GM12865 (cell line): ENCODE results near the gene UMODL1.

Experiments used
- DNase-seq: peaks from one replicate; pipeline ENCODE4 v3.0.0; 2010; ENCODE audit warnings: low read depth
- H3K4me3 ChIP-seq: 2 replicates; pipeline ENCODE4 v1.5.1; 2011; ENCODE audit warnings: mild to moderate bottlenecking, low read depth, low read length, control low read depth
- CTCF ChIP-seq: IDR thresholded peaks from 2 replicates; pipeline ENCODE4 v1.5.1; 2011; ENCODE audit warnings: low read length, control low read depth, low read depth, inconsistent platforms; ENCODE audit not compliant: insufficient read depth; ENCODE audit errors: missing control alignments

The UMODL1 gene

GRCh38 chr21:42071146-42071737 lies at the start of gene UMODL1:
TSS of gene UMODL1 (plus strand) at chr21:42071317. CDS start at chr21:42071317, 0 bp downstream.
- H3K4me3 ChIP-seq = no peak within 1 kb of the TSS
- no peak for DNase-seq
- TF ChIP-seq CTCF = no peak

GRCh38 chr21:42021371-42022090 lies 49.6 kb upstream of the UMODL1 start:
- no peak overlapping the region for H3K4me3 ChIP-seq
- TF ChIP-seq CTCF = no peak
- DNase-seq = no peak

- no peak for DNase-seq
- TF ChIP-seq CTCF = no peak
- H3K4me3 ChIP-seq = no peak overlapping the region
These were observed 49.1 kb upstream of the UMODL1 start for GRCh38 chr21:42022091-42022430.

GRCh38 chr21:42022906-42023305 lies 48.2 kb upstream of the UMODL1 start:
- no peak for DNase-seq
- TF ChIP-seq CTCF = no peak
- no peak overlapping the region for H3K4me3 ChIP-seq

GRCh38 chr21:42025376-42026081 lies 45.6 kb upstream of the UMODL1 start:
- DNase-seq = no peak
- no peak overlapping the region for H3K4me3 ChIP-seq
- TF ChIP-seq CTCF = no peak

- TF ChIP-seq CTCF = no peak
- DNase-seq = no peak
- no peak overlapping the region for H3K4me3 ChIP-seq
These were observed 45.1 kb upstream of the UMODL1 start for GRCh38 chr21:42026082-42026435.
